Ovary (tissue), 3 donors: ENCODE data around the gene SEC14L1.

ENCODE experiments used
- CTCF ChIP-seq, 3 donors: fragments of 450-650 bp in 2 of 3; fragments of 200-600 bp in 1 of 3; IDR thresholded peaks; one replicate each; pipeline versions ENCODE4 v1.5.1 to v1.8.0; 2016 to 2022; ENCODE audit warnings: antibody characterized with exemption in 3 of 3, mild to moderate bottlenecking in 1 of 3
- POLR2A ChIP-seq: fragments of 450-650 bp; IDR thresholded peaks from one replicate; pipeline ENCODE4 v1.6.1; 2017; ENCODE audit warnings: antibody characterized with exemption, mild to moderate bottlenecking, moderate library complexity
- donor health status: DM: no; HTN: no; CAD: no.

GRCh38 chr17:77246110-77247047 lies 105.6 kb downstream of the SEC14L1 start:
- no peak for TF ChIP-seq CTCF (IDR thresholded peaks at IDR 0.05)
- no peak for TF ChIP-seq POLR2A
